SH-SY5Y (cell line): Measurements from ENCODE around the gene FNIP1.

ENCODE experiments used
- GATA2 ChIP-seq: IDR thresholded peaks from 2 replicates; pipeline ENCODE4 v1.6.1; 2011; ENCODE audit warnings: mild to moderate bottlenecking, low read depth, low read length
- GATA3 ChIP-seq: IDR thresholded peaks from 2 replicates; pipeline ENCODE4 v1.6.1; 2011; ENCODE audit warnings: low read depth, mild to moderate bottlenecking, low read length, moderate library complexity

- TF ChIP-seq GATA3 (no peak), GATA2 (no peak)
Measured at GRCh38 chr5:131786900-131787692, 9.7 kb downstream of the FNIP1 start.
